T-helper 2 cell treated with Interferon-gamma antibody and Interleukin-4, amounts not matched to agents 5 μg/mL and 100 μg/mL, for 36 hours (primary cell): Measurements from ENCODE around the gene CDC42EP4.

ENCODE experiments used
- DNase-seq: peaks from one replicate; pipeline ENCODE4 v3.0.0; 2021; ENCODE audit warnings: low spot score
- H3K27ac Mint-ChIP-seq: one replicate; pipeline ENCODE4 v1.8.0; 2021; ENCODE audit warnings: mild to moderate bottlenecking, mixed read lengths
- H3K27me3 Mint-ChIP-seq: one replicate; pipeline ENCODE4 v1.8.0; 2021; ENCODE audit warnings: low read depth, mixed read lengths
- H3K36me3 Mint-ChIP-seq: one replicate; pipeline ENCODE4 v1.8.0; 2021; ENCODE audit warnings: low read depth, mixed read lengths
- H3K4me1 Mint-ChIP-seq: one replicate; pipeline ENCODE4 v1.8.0; 2021; ENCODE audit warnings: low read depth, mixed read lengths
- H3K4me3 Mint-ChIP-seq: one replicate; pipeline ENCODE4 v1.8.0; 2022; ENCODE audit warnings: mild to moderate bottlenecking, moderate library complexity, mixed read lengths
- H3K9me3 Mint-ChIP-seq: one replicate; pipeline ENCODE4 v1.8.0; 2021; ENCODE audit warnings: mixed read lengths

The CDC42EP4 gene

GRCh38 chr17:73349138-73349537 lies 37.3 kb upstream of the CDC42EP4 start:
- no peaks in the 10 kb centered on the region for H3K9me3 Mint-ChIP-seq
- no peaks in the 10 kb centered on the region for H3K4me1 Mint-ChIP-seq
- no peak for DNase-seq
- H3K27ac Mint-ChIP-seq = no peak overlapping the region
- H3K27me3 Mint-ChIP-seq = no peaks in the 10 kb centered on the region
- H3K36me3 Mint-ChIP-seq = no peaks in the 10 kb centered on the region
- no peak overlapping the region for H3K4me3 Mint-ChIP-seq

- H3K4me3 Mint-ChIP-seq = no peak overlapping the region
- no peaks in the 10 kb centered on the region for H3K4me1 Mint-ChIP-seq
- H3K9me3 Mint-ChIP-seq = no peaks in the 10 kb centered on the region
- no peaks in the 10 kb centered on the region for H3K36me3 Mint-ChIP-seq
- H3K27me3 Mint-ChIP-seq = no peaks in the 10 kb centered on the region
- no peak overlapping the region for H3K27ac Mint-ChIP-seq
- DNase-seq = no peak
These were observed 37.0 kb upstream of the CDC42EP4 start for GRCh38 chr17:73348829-73349095.

DNA sequence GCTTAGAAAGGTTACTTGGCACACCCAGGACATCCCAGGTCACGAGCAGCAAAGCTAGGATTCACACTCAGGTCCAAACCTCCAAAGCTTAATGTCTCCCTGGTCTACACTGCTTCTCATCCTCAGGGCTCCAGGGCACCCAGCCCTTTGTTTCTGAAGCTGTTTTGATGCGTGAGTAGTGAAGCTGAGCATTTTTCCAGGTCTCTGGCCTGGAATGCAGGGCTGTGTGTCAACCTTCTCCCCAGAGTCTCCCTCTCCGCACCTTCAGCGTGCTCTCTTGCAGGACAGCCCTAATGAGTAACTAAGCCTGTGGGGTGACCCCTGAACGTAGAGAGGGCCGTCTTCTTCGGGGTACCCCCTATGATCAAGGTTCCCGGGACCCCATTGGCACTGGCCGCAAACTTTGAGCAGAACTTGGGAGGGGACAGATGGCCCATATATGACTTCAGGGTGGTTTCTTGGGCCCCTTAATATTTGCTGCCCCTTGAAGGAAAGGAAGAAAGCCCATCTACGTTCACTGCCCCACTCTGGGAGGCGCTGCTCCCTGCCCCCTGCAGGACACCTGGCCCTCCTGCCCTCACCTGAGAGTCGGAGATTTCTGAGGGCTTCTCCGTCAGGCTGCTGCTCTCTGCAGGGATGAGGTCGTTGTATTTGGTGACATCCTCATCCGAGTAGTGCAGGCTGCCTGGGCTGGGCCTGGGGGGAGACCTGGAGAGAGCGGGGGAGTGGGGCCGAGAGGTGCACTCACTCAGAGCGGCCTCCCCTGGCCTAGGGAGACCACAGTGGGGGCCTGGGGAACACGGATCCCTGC lies 36.4 kb upstream of the CDC42EP4 start:
- no peak for DNase-seq
- Mint-ChIP-seq H3K27me3 (no peaks in the 10 kb centered on the region), H3K27ac (no peak overlapping the region), H3K36me3 (no peaks in the 10 kb centered on the region), H3K9me3 (no peaks in the 10 kb centered on the region), H3K4me1 (no peaks in the 10 kb centered on the region), H3K4me3 (no peak overlapping the region)

DNA sequence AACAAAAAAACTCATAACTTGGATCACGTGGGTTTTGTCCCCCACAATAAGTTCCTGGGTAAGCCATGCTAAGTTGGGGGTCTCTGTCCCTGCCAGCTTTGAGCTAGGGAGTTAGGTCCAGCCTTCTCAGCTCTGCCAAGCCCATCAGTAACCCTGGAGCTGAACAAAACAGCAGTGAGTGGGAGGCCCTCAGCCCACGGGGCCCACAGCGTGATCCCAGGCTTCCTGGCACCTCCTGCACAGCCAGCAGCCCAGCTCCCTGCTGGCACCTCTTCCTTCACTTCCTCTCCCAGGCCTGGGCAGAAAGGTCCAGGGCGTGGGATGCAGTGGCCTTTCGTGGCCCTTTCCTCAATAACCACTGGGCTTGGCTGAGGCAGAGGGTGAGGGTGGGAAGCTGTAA lies 35.5 kb upstream of the CDC42EP4 start:
- Mint-ChIP-seq H3K27ac (no peak overlapping the region), H3K4me3 (no peak overlapping the region), H3K36me3 (no peaks in the 10 kb centered on the region), H3K4me1 (no peaks in the 10 kb centered on the region), H3K27me3 (no peaks in the 10 kb centered on the region), H3K9me3 (no peaks in the 10 kb centered on the region)
- no peak for DNase-seq

DNA sequence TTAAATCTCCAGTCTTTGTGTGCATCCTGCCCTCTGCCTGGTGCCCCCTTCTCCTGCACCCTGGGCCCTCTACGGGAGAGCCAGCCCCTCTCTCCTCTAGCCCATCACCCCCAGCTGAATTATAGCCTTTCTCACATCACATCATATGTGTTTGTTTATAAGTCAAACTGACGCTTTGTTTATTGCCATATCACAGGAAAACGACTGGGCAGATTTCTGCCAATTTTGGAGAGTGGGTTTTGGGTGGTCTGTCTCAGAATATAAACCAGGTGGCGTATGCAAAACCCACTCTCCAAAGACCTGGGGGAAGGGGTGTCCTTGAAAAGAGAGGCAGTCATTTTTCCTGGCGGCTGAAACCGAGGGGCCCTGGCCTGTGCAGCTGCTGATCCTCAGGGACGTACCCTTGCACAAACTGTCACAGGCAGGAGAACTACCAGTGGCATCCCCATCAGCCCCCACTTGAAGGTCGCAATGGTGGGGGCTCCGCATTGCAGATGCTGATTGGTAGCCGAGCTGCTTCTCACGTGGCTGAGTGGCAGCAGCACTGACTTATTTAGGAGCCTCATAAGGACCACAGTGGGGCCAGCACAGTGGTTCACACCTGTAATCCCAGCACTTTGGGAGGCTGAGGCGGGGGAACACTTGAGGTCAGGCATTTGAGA lies 34.8 kb upstream of the CDC42EP4 start:
- H3K27ac Mint-ChIP-seq = no peak overlapping the region
- H3K9me3 Mint-ChIP-seq = no peaks in the 10 kb centered on the region
- H3K36me3 Mint-ChIP-seq = no peaks in the 10 kb centered on the region
- no peaks in the 10 kb centered on the region for H3K4me1 Mint-ChIP-seq
- no peak for DNase-seq
- H3K4me3 Mint-ChIP-seq = no peak overlapping the region
- no peaks in the 10 kb centered on the region for H3K27me3 Mint-ChIP-seq

DNA sequence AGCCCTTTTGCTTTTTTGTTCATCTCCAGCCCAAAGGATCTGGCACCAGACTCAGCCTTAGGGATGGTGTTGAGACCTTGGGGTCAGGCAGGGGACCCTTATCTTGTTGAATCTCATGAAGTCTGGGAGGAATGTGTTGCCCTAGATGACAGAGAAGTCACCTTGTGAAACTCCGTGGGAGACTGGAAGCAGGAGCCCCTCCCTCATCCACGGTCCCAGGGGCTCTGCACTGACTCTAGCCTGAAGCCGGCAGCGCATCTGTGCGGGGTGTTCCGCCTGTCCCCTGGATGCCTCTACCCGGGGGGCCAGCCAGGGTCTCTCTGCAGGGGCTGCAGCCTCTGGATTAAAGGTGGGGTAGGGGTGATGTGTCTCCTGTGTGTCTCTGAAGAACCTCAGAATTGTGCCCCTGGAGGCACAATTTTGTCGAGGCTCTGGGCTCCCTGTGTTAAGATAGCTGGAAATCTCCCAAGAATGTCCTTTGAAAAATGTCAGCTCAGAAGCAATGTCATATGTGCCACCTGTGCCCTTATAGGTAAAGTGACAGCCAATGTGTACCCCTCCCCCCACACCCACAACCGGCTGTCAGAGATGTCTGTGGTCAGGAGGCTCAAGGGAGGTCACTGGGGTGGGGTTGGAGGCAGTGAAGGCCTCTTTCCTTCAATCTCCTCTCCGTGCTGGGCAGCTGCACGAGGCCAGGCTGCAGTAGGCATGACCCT lies 32.1 kb upstream of the CDC42EP4 start:
- no peak overlapping the region for H3K27ac Mint-ChIP-seq
- no peak for DNase-seq
- no peaks in the 10 kb centered on the region for H3K36me3 Mint-ChIP-seq
- H3K9me3 Mint-ChIP-seq = no peaks in the 10 kb centered on the region
- H3K4me1 Mint-ChIP-seq = peaks cover 3% of the 10 kb centered on the region
- no peak overlapping the region for H3K4me3 Mint-ChIP-seq
- H3K27me3 Mint-ChIP-seq = no peaks in the 10 kb centered on the region

DNA sequence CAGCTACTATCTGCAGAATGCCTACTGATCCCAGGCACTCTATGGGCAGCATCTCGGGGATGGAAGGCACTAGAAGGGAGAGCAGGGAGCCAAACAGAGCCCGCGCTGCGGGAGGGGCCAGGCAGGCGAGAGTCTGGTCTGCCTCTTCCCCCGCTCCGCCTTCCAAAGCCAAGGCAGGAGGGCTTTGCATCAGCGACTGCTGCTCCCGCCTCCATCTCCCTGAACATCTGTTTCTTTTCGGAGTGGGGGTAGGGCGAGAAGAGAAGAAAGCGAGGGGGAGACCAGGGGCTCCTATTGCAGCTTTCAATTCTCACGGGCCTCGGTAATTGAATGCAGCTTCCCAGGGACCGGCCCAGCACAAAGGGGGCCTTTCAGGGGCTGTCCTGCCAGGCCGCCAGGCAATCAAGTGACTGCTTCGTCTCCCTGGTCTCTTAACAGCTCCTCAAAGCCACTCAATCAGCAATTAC lies 31.4 kb upstream of the CDC42EP4 start:
- H3K9me3 Mint-ChIP-seq = no peaks in the 10 kb centered on the region
- no peak for DNase-seq
- peaks cover 3% of the 10 kb centered on the region for H3K4me1 Mint-ChIP-seq
- H3K36me3 Mint-ChIP-seq = no peaks in the 10 kb centered on the region
- no peak overlapping the region for H3K4me3 Mint-ChIP-seq
- H3K27ac Mint-ChIP-seq = no peak overlapping the region
- H3K27me3 Mint-ChIP-seq = no peaks in the 10 kb centered on the region

DNA sequence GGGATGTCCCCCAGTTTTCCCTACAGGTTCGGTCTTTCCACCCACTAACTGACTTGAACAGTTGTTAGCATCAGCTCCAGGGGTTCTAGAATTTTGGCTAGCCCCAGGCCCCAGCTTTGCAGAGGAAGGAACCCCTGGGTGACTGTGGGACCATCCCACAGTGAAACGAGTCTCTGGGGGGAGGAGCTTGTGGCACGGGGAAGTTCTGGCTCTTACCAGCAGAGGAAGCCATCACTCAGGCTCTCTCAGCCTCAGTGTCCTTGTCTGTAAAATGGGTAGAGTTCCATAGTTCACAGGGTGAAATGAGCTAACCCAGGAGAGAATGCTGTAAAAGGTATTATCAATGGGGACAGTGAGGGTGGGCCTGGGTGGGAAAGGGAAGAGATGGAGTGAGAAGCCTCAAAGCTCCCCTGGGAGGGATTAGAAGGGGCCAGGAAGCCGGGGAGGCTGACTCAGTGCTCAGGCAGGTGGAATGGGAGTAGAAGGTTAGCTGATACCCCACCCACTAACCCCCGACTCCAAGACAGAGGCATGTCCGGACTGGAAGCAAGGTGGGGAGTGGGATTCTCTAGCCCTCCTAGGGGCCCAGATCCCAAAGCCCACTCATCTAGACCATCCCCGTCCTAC lies 30.9 kb upstream of the CDC42EP4 start:
- Mint-ChIP-seq H3K4me1 (peaks cover 3% of the 10 kb centered on the region), H3K27ac (no peak overlapping the region), H3K36me3 (no peaks in the 10 kb centered on the region), H3K4me3 (no peak overlapping the region), H3K27me3 (no peaks in the 10 kb centered on the region), H3K9me3 (no peaks in the 10 kb centered on the region)
- no peak for DNase-seq

DNA sequence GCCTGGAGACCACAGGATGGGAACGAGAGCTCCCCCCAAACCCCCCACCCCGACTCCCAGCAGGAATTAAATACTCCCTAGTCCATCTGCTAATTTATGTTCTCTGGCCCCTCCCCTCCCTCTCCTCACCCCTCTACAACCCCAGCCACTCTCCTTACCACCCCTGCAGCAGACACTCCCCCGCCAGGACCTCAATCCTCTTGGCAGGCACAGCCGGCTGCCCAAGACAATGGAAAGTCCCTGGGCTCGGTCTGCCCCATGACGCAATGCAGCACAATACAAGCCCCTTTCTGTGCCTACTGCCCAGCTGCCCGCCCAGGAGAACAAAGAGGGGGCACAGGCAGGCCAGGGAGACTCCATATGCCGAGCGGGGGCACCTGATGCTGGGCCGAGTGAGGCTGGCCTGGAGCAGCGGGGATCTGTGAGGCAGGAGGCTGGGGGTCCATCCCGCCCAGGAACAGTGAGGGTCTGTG lies 30.3 kb upstream of the CDC42EP4 start:
- Mint-ChIP-seq H3K4me1 (peaks cover 3% of the 10 kb centered on the region), H3K9me3 (no peaks in the 10 kb centered on the region), H3K27me3 (no peaks in the 10 kb centered on the region), H3K36me3 (no peaks in the 10 kb centered on the region), H3K27ac (no peak overlapping the region), H3K4me3 (no peak overlapping the region)
- DNase-seq = no peak

DNA sequence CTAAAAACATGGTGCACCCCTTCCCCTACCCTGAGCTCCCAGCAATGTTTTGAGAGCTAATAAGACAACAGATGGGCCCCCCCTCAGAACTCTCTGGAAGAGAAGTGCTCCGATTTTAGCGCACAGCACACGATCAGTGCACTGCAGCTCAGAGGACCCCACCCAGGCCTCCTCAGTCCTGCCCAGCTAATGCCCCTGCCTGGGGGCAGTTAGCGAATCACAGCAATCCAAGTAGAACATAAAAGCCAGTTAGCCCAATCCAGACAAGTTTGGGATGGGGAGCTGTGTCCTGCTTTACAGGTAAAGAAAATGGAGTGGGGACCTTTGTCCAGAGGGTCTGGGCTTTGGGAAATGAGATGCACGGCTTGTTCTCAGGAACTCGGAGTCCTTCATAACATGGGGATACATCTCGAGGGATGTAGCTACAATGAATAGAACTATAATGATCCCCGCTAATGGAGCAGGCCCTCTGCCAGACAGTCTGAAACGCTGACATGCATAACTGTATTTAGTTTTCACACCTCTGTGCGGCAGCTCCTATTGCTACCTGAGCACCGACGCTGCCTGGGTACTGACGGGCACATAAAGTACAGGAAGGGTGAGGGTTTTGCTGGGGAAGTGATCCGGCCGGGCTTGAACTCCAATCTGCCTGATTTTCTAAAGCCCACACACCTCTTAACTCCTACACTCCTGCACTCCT lies 29.7 kb upstream of the CDC42EP4 start:
- Mint-ChIP-seq H3K36me3 (no peaks in the 10 kb centered on the region), H3K27ac (no peak overlapping the region), H3K4me3 (no peak overlapping the region)

GRCh38 chr17:73340093-73340596 lies 28.3 kb upstream of the CDC42EP4 start:
- H3K4me1 Mint-ChIP-seq = peaks cover 3% of the 10 kb centered on the region
- no peak overlapping the region for H3K4me3 Mint-ChIP-seq
- no peaks in the 10 kb centered on the region for H3K36me3 Mint-ChIP-seq
- H3K27ac Mint-ChIP-seq = no peak overlapping the region
- H3K27me3 Mint-ChIP-seq = no peaks in the 10 kb centered on the region
- H3K9me3 Mint-ChIP-seq = no peaks in the 10 kb centered on the region
- peak; percentile 10 for DNase-seq

More for the DNA sequence above, 29.7 kb upstream of the CDC42EP4 start:
- H3K9me3 Mint-ChIP-seq = no peaks in the 10 kb centered on the region
- no peaks in the 10 kb centered on the region for H3K27me3 Mint-ChIP-seq
- peaks cover 3% of the 10 kb centered on the region for H3K4me1 Mint-ChIP-seq
- no peak for DNase-seq

GRCh38 chr17:73338566-73339197 lies 26.9 kb upstream of the CDC42EP4 start:
- Mint-ChIP-seq H3K4me3 (peak overlapping the region; percentile 18), H3K27me3 (no peaks in the 10 kb centered on the region), H3K9me3 (no peaks in the 10 kb centered on the region), H3K27ac (no peak overlapping the region), H3K36me3 (no peaks in the 10 kb centered on the region), H3K4me1 (peaks cover 3% of the 10 kb centered on the region)
- DNase-seq = no peak

GRCh38 chr17:73338050-73338521 lies 26.3 kb upstream of the CDC42EP4 start:
- Mint-ChIP-seq H3K27me3 (no peaks in the 10 kb centered on the region), H3K36me3 (no peaks in the 10 kb centered on the region), H3K27ac (no peak overlapping the region), H3K4me1 (peaks cover 3% of the 10 kb centered on the region), H3K4me3 (no peak overlapping the region), H3K9me3 (no peaks in the 10 kb centered on the region)
- DNase-seq = no peak
